ENCODE measurements around the gene METAP1D. TPM values are rescaled to one million over a fixed set of nuclear protein-coding genes. Genes with fewer than 3 reads are reported as not detected.

Gene METAP1D
- total and polyA plus RNA-seq, 2 of the 4 experiments (the other 2 are of a cell fraction): 3.4 to 5.5 TPM

- CTCF ChIA-PET: no interaction called here
- Histone ChIP-seq H2BK120ac (ENCODE audit: low read depth, low read length) (no peak overlapping the region), H3K79me1 (ENCODE audit: low read depth in 1 of 2, low read length in 2 of 2) (no peaks in the 10 kb centered on the region), H3K36me3 (ENCODE audit: control insufficient read depth, insufficient read depth, low read length) (no peaks in the 10 kb centered on the region), H3K56ac (ENCODE audit: extremely low read depth, insufficient read depth, low read length) (no peak overlapping the region), H2BK5ac (ENCODE audit: low read depth, low read length, poor library complexity, severe bottlenecking) (no peak overlapping the region), H3K4me3 (ENCODE audit: insufficient read depth, low read depth, low read length) (no peak overlapping the region), H3K9me1 (ENCODE audit: insufficient read depth, low read length) (no peaks in the 10 kb centered on the region), H2BK20ac (ENCODE audit: low read depth, low read length) (no peak overlapping the region), H3K27me3 (ENCODE audit: control insufficient read depth, insufficient read depth, low read length) (peaks cover 82% of the 10 kb centered on the region), H4K8ac (ENCODE audit: low read depth in 2 of 2, low read length in 2 of 2) (no peak overlapping the region), H4K91ac (ENCODE audit: insufficient read depth, low read depth, low read length) (no peak overlapping the region), H3K9ac (ENCODE audit: low read depth, low read length) (no peak overlapping the region), H3K4me1 (ENCODE audit: control insufficient read depth, insufficient read depth, low read length) (no peaks in the 10 kb centered on the region; the same call in 1 of the 2 replicates), H2AFZ (replicated peaks; ENCODE audit: low read length, poor library complexity) (no peak overlapping the region), H3K4me2 (ENCODE audit: low read depth, low read length) (no peak overlapping the region), H3K27ac (ENCODE audit: insufficient read depth, low read length) (no peak overlapping the region), H3K9me3 (ENCODE audit: control insufficient read depth, insufficient read depth, low read length) (peaks cover 5% of the 10 kb centered on the region; the same call in 1 of the 2 replicates), H3K23ac (ENCODE audit: low read depth, low read length) (no peak overlapping the region), H3K4ac (ENCODE audit: low read depth, low read length) (no peak overlapping the region), H2AK9ac (replicated peaks; ENCODE audit: low read depth, low read length, poor library complexity) (no peak overlapping the region), H2BK15ac (ENCODE audit: low read depth, low read length) (no peak overlapping the region), H4K5ac (ENCODE audit: low read depth, low read length) (no peak overlapping the region), H4K20me1 (ENCODE audit: insufficient read depth, low read length) (peaks cover 8% of the 10 kb centered on the region; the same call in 1 of the 2 replicates), H3K14ac (replicated peaks; ENCODE audit: low read depth, low read length) (no peak overlapping the region), H2AK5ac (ENCODE audit: low read depth, low read length) (no peak overlapping the region), H3K18ac (ENCODE audit: low read depth, low read length) (no peak overlapping the region)
- dilution Hi-C loops (cut with HindIII; ENCODE audit: low sequenced_read_pairs, unreplicated experiment) (no loop called here), in situ Hi-C loops (cut with MboI; ENCODE audit: low sequenced_read_pairs) (no loop called here), intact Hi-C loops (cut with micrococcal nuclease) (loop anchor here (5.0 kb wide), 1 partner anchor 91 kb away; the partner anchor contains the start of gene METAP1D)
- ATAC-seq (ENCODE audit: low read depth): no peak
- no TSS peak for BruUV-seq (replicated peaks)
- no peak for DNase-seq
- TF ChIP-seq MAFK (IDR thresholded peaks at IDR 0.05; ENCODE audit: low read depth, low read length) (peak; percentile 40; the same call in 1 of the 2 replicates), ELK1 (IDR thresholded peaks at IDR 0.05; ENCODE audit: borderline replicate concordance, low read depth, low read length) (no peak), CEBPB (IDR thresholded peaks at IDR 0.05; ENCODE audit: low read depth, low read length) (no peak)
- WGBS, 2 experiments (ENCODE audit: extremely low coverage in 2 of 2, insufficient read length in 1 of 2): 29% methylated on average over 20 of the region's 37 CpGs; no CpG with 5 or more reads in 1 of the 2 experiments
- POLR2A ChIA-PET (ENCODE audit: unreplicated experiment): no interaction called here
Observed at GRCh38 chr2:172088245-172089004, 88.7 kb downstream of the METAP1D start.
